Sigmoid colon (tissue), 3 donors: Measurements from ENCODE around the gene MGAT5.

Experiments used
- POLR2A ChIP-seq, 2 donors: fragments of 450-650 bp; IDR thresholded peaks; one replicate each; pipeline ENCODE4 v1.6.1; 2016; ENCODE audit warnings: antibody characterized with exemption in 2 of 2, mild to moderate bottlenecking in 2 of 2, moderate library complexity in 2 of 2
- TF ChIP-seq, protein P1 (sequence below), 4 experiments: fragments of 450-650 bp in 3 of 4; fragments of 200-600 bp in 1 of 4; IDR thresholded peaks; one replicate each; pipeline ENCODE4 v1.5.1; 2016 to 2019; ENCODE audit warnings: antibody characterized with exemption in 4 of 4, mild to moderate bottlenecking in 3 of 4, moderate library complexity in 2 of 4

DNA sequence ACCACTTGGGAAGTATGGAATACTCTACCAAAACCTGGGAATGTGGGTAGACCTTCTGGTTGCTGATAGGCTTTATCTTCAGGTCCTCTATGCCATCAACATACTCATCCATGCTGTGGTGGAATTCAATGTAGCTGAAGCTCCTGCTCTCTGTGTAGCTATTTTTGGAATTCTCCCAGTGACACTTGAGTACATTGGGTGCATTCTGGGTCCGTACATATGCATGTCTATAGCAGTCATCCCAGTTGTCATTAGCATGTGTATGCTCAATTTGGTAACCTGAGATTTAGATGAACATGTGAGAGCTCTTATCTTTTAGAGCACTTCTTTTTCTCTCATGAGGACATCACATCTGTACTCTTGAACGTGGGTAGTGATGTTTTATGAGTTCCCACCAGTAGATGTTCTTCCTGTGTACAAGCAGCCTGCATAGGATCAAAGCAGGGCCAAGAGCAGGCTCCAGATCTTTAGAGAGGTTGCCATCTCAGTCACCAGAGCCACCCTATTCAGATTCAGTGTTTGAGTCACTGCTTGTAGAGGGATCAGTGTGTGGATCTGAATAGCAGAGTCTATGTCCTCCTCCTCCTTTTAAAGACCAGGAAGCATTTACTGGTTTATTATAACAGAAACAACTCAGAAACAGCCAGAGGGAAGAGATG, 65.9 kb downstream of the MGAT5 start:
- TF ChIP-seq, protein P1, sequence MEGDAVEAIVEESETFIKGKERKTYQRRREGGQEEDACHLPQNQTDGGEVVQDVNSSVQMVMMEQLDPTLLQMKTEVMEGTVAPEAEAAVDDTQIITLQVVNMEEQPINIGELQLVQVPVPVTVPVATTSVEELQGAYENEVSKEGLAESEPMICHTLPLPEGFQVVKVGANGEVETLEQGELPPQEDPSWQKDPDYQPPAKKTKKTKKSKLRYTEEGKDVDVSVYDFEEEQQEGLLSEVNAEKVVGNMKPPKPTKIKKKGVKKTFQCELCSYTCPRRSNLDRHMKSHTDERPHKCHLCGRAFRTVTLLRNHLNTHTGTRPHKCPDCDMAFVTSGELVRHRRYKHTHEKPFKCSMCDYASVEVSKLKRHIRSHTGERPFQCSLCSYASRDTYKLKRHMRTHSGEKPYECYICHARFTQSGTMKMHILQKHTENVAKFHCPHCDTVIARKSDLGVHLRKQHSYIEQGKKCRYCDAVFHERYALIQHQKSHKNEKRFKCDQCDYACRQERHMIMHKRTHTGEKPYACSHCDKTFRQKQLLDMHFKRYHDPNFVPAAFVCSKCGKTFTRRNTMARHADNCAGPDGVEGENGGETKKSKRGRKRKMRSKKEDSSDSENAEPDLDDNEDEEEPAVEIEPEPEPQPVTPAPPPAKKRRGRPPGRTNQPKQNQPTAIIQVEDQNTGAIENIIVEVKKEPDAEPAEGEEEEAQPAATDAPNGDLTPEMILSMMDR (IDR thresholded peaks at IDR 0.05), result no peak
- TF ChIP-seq POLR2A (IDR thresholded peaks at IDR 0.05), result no peak
